HPDE6-E6E7 (cell line): ENCODE measurements around the gene ACP1.
A peak's percentile ranks its signal among the peaks of the same experiment; 100 is the strongest.

Source experiments
- DNase-seq: peaks from one replicate; pipeline ENCODE4 v3.0.0; 2011; ENCODE audit warnings: missing footprints; ENCODE audit errors: extremely low spot score

The ACP1 gene

DNA sequence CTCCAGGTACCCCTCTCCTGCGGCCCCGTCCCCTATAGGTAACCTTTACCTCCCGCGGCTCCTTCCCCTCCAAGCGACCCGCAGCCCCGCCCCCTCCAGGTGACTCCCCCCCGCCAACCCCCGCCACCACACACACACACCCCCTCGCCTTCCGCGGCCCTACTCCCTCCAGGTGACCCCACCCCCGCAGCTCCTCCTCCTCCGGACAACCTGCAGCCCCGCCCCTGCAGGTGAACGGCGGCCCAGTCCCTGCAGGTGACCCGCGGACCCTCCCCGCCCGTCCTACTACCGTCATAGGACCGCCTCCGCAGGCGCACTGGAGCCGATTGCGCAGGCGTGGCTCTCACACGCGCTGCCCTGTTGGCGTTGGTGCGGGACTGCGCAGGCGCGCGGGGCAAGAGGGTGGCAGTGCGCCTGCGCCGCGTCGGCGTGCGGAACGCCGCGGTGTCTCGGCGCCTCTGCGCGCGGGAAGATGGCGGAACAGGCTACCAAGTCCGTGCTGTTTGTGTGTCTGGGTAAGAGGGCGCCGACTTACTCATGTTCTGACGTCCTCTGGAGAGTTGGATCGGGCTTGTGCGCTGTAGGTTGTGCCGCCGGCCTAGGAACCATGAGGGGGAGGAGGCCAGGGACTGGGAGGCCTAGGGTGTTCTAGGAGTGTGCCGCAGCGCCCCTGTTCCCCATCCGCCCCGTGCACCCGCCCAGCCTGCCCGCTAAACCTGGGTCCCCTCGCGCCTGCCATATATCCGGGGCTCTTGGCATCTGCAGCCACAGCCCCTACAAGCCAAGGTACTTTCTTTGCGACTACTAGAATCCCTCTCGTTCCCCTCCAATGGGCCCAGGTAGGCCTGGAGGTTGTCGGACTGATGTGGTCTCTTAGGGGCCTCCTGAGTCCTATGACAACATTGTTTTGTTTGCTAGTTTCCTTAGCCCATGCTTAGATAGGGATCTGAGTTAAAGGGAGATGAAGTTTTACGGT is at the start of gene ACP1:
Gene ACP1, plus strand, starts transcription at position 455 of the 976 bp plus-strand sequence. Its CDS starts 18 bp downstream, at position 473.
- peak; percentile 94 for DNase-seq

GRCh38 chr2:216068-216467 is 48.7 kb upstream of the ACP1 start:
- DNase-seq = no peak

DNA sequence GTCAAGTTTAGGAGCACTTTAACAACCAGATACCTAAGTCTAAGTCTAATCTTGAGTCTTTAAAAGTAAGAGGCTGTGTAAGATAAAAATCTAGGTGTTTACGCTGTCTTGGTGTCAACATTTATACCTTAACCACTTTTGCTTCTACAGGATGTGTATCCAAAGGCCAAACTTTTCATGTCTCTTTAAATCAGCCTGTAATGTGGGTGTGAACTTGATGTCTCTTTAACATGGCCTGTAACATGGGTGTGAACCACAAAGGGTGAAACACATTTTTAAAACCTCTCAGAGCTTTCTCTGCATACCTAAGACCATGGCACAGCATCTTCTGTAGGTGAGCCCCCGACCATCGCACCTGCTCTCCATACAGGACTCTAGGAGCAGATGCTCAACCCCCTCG is 41.3 kb upstream of the ACP1 start:
- no peak for DNase-seq

DNA sequence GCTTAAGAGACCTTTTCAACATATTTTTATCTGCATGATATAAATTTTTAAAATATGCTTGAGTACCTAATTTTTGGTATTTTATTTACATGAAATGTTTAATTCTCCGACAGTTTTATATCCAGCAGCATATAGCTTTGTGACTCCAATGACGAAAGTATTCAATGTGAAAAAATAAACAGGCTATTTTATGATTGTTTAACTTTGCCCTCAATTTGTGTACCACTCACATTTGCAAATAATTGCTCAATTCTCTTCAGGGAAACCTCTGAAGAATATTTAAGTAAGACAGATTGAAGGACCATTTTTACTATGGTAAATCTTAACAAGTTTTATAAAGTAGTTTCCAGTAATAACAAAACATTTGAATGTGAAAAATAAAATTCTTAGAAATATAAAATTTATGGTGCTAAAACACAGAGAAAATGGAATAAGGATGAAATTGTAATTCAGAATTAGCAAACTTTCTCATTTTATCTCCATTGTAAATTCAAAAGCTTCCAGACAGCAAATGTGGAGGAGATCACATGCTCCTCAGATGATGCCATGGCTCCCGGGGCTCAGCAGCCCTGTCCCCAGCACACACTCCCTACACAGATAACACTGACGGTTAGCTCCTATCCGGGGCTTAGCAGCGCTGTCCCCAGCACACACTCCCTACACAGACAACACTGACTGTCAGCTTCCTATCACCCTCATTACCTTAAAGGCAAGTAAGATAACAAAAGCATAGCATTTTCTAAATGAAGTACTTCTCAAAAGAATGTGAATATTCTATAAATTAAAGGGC is 40.6 kb upstream of the ACP1 start:
- DNase-seq = no peak

DNA sequence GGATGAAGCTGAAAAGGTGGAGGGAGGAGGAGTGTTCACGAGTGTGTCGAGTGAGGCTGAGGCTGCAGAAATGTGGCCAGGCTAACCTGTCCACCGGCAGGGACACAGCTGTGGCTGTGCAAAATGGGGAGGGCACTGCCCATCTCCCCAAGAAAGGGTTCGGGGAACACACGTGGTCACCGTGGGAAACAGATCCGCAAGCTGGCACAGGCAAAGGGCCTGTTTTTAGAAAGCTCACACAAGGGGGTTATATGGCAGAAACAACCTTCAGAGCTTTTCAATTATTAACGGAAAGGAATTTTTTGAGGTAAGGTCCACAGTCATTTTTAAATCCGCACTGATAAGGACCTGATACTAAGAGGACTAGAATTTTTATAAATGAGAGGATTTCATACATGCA is 36.6 kb upstream of the ACP1 start:
- DNase-seq = no peak

DNA sequence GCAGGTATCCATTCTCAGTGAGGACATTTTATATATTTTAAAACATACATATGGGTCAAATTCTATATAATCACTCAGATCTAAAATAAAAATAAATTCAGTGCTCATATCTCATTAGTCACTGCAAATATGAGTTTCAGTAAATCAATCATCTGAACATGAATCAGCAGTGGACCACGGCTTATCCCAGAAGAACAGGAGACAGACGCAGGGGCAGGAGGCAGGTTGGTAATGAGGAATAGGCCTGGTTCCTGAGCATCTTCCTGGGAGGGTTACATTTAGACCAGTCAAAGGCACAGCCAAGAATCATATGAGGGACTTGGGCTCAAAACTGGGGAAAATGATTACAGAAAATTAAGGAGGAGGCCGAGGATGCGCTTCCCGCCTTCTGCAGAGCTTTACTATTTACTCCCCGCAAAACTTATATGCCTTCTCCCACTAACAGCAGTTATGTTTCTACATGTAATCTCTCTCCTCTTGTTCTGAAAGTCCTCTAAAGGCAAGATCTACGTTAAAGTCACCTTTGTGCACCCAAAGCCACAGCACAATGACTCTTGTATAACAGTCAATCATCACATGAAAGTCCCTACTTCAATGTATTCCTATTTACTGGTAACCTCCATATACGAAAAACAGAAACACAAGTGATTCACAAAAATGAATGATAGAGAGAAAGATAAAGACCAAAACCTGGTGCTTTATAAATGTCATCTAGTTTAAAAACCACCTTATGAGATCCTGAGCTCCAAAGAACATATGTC is 36.0 kb upstream of the ACP1 start:
- DNase-seq = no peak

- no peak for DNase-seq
Measured at GRCh38 chr2:231521-232185, 33.1 kb upstream of the ACP1 start.

GRCh38 chr2:233030-233429 is 31.7 kb upstream of the ACP1 start:
- DNase-seq = no peak

GRCh38 chr2:234421-234820 is 30.3 kb upstream of the ACP1 start:
- DNase-seq = no peak

GRCh38 chr2:236993-237539 is 27.7 kb upstream of the ACP1 start:
- DNase-seq = no peak

DNA sequence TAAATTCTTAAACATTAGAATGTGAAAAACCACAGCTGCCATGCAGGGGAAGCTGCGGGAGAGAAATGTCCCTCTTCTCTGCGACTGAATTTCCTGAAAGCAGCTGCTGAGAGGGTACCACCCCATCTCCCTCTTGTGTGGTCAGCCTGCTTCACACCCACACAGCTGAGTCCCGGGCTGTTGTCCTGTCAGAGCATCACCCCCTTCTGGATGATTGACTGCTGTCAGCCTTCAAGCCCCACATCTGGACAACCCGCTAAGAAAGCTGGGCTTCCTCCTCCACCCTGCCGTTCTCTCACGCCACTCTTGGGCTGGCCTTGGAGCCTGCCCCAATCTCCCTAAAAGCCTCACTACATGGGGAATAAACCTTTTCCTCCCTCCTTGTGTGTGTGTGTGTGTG is 26.9 kb upstream of the ACP1 start:
- no peak for DNase-seq

DNA sequence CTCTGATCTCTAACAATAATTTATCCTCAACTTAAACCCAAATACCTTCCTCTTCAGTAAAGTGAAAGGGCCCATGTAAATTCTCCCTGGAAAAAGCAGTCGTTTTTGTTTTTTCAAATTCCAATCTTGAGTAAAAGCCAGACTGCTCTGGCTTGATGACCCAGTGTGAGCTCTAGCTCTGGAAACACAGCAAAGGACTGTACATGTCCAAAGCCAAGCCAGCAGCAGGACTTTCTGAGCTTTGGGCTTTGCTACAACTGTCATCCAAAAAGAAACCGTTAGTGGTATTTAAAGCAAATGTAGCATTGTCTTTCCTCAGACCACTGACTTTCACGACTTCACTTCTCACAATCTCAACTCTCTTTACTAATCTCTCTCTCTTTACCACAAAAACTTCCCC is 26.3 kb upstream of the ACP1 start:
- no peak for DNase-seq

DNA sequence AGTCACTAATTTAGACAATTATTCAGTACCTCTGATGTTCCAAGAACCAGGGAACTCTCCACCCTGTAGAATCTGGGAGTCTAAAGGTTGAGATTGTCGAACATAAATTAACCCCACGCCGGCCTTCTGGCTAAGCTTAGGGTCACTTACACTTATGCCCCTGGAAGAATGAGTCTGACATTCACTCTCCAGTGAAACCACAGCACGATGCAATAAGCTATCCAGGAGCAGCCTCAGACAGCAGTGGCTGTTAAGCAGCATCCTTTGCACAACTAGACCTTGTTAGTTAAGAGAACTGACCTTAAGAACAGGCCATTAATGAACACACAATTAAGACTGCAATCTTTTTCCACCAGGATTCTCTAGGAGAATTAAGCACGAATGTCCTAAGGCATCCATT is 25.9 kb upstream of the ACP1 start:
- DNase-seq = no peak

GRCh38 chr2:244547-244946 is 20.2 kb upstream of the ACP1 start:
- no peak for DNase-seq

DNA sequence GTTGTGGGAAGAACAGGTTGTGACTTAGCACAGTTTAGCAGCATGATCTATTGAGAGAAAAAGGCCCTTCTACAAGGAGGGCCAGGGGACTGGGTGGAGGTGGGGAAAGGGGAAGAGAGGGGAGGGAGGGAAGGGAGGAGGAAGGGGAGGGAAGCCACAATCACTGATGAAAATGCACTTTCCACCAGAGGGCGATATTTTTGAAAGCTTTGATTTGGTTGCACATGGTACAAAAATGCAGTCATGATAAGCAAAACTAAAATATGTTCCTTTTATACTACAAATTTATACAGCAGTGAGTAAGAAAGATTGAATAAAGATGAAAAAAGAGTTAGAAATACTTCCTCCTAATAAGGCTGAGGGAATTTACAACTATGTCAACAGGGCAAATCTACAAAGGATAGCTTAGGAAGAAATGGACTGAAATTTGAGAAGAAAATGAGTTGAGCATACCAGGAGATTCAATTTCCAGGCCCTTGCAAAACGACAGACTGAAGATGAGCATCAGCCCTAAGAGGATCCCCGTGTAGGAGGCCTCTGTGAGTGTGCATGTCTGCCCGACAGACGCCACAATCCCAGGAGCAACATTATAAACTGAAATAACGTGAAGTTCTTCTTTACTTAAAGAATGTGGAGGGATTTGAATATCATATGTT is 18.1 kb upstream of the ACP1 start:
- no peak for DNase-seq

DNA sequence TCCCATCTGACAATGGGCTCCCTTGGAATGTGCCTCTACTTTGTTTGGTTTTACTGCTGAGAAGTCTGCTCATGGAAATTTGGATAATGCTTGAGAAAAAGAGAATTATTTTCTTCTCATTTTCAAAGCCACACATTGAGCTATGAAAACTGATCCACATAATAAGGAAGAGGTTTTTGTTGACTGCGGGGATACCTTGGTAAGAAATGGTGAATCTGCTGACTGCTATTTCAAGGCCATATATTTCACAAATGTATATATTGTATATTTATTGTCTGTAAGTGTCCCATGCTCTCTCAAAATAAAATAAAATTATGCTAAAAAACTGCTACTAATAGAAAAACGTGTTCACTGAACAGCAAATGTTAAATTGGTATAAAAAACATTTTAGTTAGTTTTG is 16.0 kb upstream of the ACP1 start:
- no peak for DNase-seq

- no peak for DNase-seq
Measured at GRCh38 chr2:249538-250042, 15.2 kb upstream of the ACP1 start.

DNA sequence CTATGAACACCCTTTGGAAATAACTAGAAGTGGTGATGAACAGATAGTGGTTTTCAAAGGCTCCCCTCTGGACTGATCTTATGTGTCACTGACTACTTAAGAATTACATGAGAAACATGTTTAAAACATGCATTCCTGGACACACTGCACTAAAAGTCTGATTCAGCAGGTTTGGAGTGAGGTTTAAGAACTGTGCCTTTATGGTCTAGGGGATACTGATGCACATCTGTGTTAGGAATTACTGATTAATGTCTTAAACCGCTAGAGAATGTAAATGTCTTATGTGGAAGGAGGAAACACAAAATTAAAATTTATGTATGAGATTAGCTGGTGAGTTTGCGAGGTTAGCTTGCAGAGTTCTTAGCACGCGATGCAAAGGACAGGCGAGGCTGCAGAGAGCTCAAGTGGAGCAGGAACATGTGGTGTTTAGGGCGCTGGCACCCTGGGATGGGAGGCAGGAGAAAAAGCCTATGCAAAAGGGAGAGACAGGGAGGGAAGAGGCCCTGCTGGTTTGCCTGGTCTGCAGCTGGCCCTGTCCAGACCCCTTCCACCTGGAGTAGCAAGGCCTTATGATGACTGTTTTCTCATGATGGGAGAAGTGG is 12.6 kb upstream of the ACP1 start:
- no peak for DNase-seq

GRCh38 chr2:253202-253638 is 11.5 kb upstream of the ACP1 start:
- DNase-seq = no peak

DNA sequence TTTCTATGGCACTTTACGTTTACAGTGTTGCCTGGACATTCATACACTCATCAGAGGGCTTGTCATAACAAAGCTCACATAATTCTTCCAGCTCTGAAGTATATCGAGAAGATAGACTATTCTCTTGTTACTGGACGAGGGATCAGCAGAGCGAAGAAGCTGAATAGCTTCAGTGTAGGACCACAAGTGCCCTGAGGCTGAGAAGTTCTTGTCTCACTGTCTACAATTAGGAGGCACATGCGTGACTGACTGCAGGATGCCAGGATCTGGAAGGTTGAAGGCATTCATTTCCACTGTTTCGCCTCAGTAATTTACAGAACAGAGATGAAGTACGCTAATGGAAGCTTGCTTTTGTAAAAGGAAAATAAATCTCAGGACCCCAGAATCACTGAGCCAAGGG is 10.5 kb upstream of the ACP1 start:
- DNase-seq = no peak
